Measurements from ENCODE around the gene CAPZA2. TPM values are rescaled to one million over a fixed set of nuclear protein-coding genes. Genes with fewer than 3 reads are reported as not detected.
"Not testable (repeated sequence)": the region's sequence is repeated elsewhere in the genome, so short reads cannot be mapped to it uniquely, and the experiment has no call there.

CAPZA2 gene
- total RNA-seq, 2 experiments from 2014 or later: 152 to 155 TPM

- Mint-ChIP-seq H3K4me3 (no peak overlapping the region), H3K9me3 (no peaks in the 10 kb centered on the region), H3K27me3 (peaks cover 14% of the 10 kb centered on the region), H3K4me1 (peaks cover 8% of the 10 kb centered on the region), H3K27ac (no peak overlapping the region), H3K36me3 (ENCODE audit: low read depth) (no peaks in the 10 kb centered on the region)
- no peak for DNase-seq
- ChIA-PET POLR2A (no interaction called here), CTCF (interaction anchor here (0.7 kb wide), 1 partner anchor 1139 kb away, joined by 3 read pairs; no protein-coding TSS in a partner anchor)
Observed at GRCh38 chr7:116934580-116934979, 72.2 kb downstream of the CAPZA2 start.

GRCh38 chr7:116936844-116937243 lies 74.5 kb downstream of the CAPZA2 start:
- H3K36me3 Mint-ChIP-seq (ENCODE audit: low read depth); H3K4me3 Mint-ChIP-seq; H3K9me3 Mint-ChIP-seq; CTCF ChIA-PET; POLR2A ChIA-PET; H3K4me1 Mint-ChIP-seq; H3K27ac Mint-ChIP-seq; DNase-seq: not testable (repeated sequence)
- H3K27me3 Mint-ChIP-seq: peaks cover 13% of the 10 kb centered on the region

- H3K4me1 Mint-ChIP-seq: peaks cover 5% of the 10 kb centered on the region
- H3K4me3 Mint-ChIP-seq: no peak overlapping the region
- CTCF ChIA-PET: no interaction called here
- no peaks in the 10 kb centered on the region for H3K9me3 Mint-ChIP-seq
- DNase-seq: no peak
- POLR2A ChIA-PET: no interaction called here
- H3K27me3 Mint-ChIP-seq: peaks cover 13% of the 10 kb centered on the region
- H3K27ac Mint-ChIP-seq: no peak overlapping the region
- H3K36me3 Mint-ChIP-seq (ENCODE audit: low read depth): no peaks in the 10 kb centered on the region
Observed at GRCh38 chr7:116938678-116939077, 76.3 kb downstream of the CAPZA2 start.

- no peak for DNase-seq
- Mint-ChIP-seq H3K9me3 (no peaks in the 10 kb centered on the region), H3K36me3 (ENCODE audit: low read depth) (no peaks in the 10 kb centered on the region), H3K27me3 (peaks cover 6% of the 10 kb centered on the region), H3K4me3 (no peak overlapping the region), H3K4me1 (peaks cover 5% of the 10 kb centered on the region), H3K27ac (no peak overlapping the region)
- POLR2A ChIA-PET: interaction anchor here (1.0 kb wide), 1 partner anchor 13 kb away, joined by 3 read pairs; the partner anchor contains the start of gene ST7
- CTCF ChIA-PET: interaction anchor here (0.9 to 1.6 kb wide), 3 partner anchors 9 to 187 kb away, joined by 3 to 4 read pairs (median 3); no protein-coding TSS in a partner anchor
Observed at GRCh38 chr7:116940689-116941370, 78.4 kb downstream of the CAPZA2 start.

GRCh38 chr7:116942504-116942903 lies 80.1 kb downstream of the CAPZA2 start:
- ChIA-PET CTCF (interaction anchor here (1.4 kb wide), 1 partner anchor 12 kb away, joined by 6 read pairs; no protein-coding TSS in a partner anchor), POLR2A (no interaction called here)
- peaks cover 5% of the 10 kb centered on the region for H3K4me1 Mint-ChIP-seq
- no peaks in the 10 kb centered on the region for H3K9me3 Mint-ChIP-seq
- no peak for DNase-seq
- H3K27ac Mint-ChIP-seq: no peak overlapping the region
- H3K4me3 Mint-ChIP-seq: no peak overlapping the region
- peaks cover 4% of the 10 kb centered on the region for H3K27me3 Mint-ChIP-seq
- no peaks in the 10 kb centered on the region for H3K36me3 Mint-ChIP-seq (ENCODE audit: low read depth)

GRCh38 chr7:116948934-116949333 lies 86.5 kb downstream of the CAPZA2 start:
- POLR2A ChIA-PET: no interaction called here
- Mint-ChIP-seq H3K27me3 (peaks cover 11% of the 10 kb centered on the region), H3K4me1 (peaks cover 11% of the 10 kb centered on the region), H3K4me3 (no peak overlapping the region), H3K36me3 (ENCODE audit: low read depth) (no peaks in the 10 kb centered on the region), H3K9me3 (no peaks in the 10 kb centered on the region), H3K27ac (no peak overlapping the region)
- no peak for DNase-seq
- CTCF ChIA-PET: no interaction called here

GRCh38 chr7:116949941-116950801 lies 87.8 kb downstream of the CAPZA2 start:
- Mint-ChIP-seq H3K27me3 (peaks cover 11% of the 10 kb centered on the region), H3K4me1 (peaks cover 21% of the 10 kb centered on the region), H3K27ac (no peak overlapping the region), H3K9me3 (no peaks in the 10 kb centered on the region), H3K4me3 (no peak overlapping the region), H3K36me3 (ENCODE audit: low read depth) (peaks cover 2% of the 10 kb centered on the region)
- ChIA-PET CTCF (no interaction called here), POLR2A (no interaction called here)
- no peak for DNase-seq

GRCh38 chr7:116950889-116951351 lies 88.5 kb downstream of the CAPZA2 start:
- Mint-ChIP-seq H3K4me1 (peaks cover 27% of the 10 kb centered on the region), H3K27me3 (peaks cover 11% of the 10 kb centered on the region), H3K4me3 (no peak overlapping the region), H3K27ac (no peak overlapping the region), H3K9me3 (no peaks in the 10 kb centered on the region), H3K36me3 (ENCODE audit: low read depth) (peaks cover 2% of the 10 kb centered on the region)
- POLR2A ChIA-PET: no interaction called here
- CTCF ChIA-PET: no interaction called here
- DNase-seq: no peak

- ChIA-PET POLR2A (no interaction called here), CTCF (no interaction called here)
- Mint-ChIP-seq H3K27ac (no peak overlapping the region), H3K36me3 (ENCODE audit: low read depth) (peaks cover 2% of the 10 kb centered on the region), H3K27me3 (peaks cover 11% of the 10 kb centered on the region), H3K4me3 (no peak overlapping the region), H3K9me3 (no peaks in the 10 kb centered on the region), H3K4me1 (peaks cover 30% of the 10 kb centered on the region)
- no peak for DNase-seq
Observed at GRCh38 chr7:116951366-116952292, 89.2 kb downstream of the CAPZA2 start.

- peaks cover 30% of the 10 kb centered on the region for H3K4me1 Mint-ChIP-seq
- peaks cover 7% of the 10 kb centered on the region for H3K27me3 Mint-ChIP-seq
- H3K4me3 Mint-ChIP-seq: peak overlapping the region; percentile 76
- peaks cover 2% of the 10 kb centered on the region for H3K36me3 Mint-ChIP-seq (ENCODE audit: low read depth)
- peak overlapping the region; percentile 65 for H3K27ac Mint-ChIP-seq
- no peaks in the 10 kb centered on the region for H3K9me3 Mint-ChIP-seq
- CTCF ChIA-PET: interaction anchor here (1.3 to 1.4 kb wide), 2 partner anchors 23 to 32 kb away, joined by 4 to 5 read pairs; no protein-coding TSS in a partner anchor
- POLR2A ChIA-PET: interaction anchor here (0.6 to 2.7 kb wide), 8 partner anchors 9 to 1944 kb away, joined by 3 to 18 read pairs (median 3); partner anchors contain the start of gene CAPZA2
- no peak for DNase-seq
Observed at GRCh38 chr7:116952635-116953371, 90.4 kb downstream of the CAPZA2 start.

GRCh38 chr7:116953372-116953905 lies 91.1 kb downstream of the CAPZA2 start, which contains the start of gene ST7:
Gene ST7, plus strand, starts transcription at chr7:116953501. Its CDS starts 40 bp downstream, at chr7:116953541.
- H3K36me3 Mint-ChIP-seq (ENCODE audit: low read depth): peaks cover 2% of the 10 kb centered on the region
- CTCF ChIA-PET: interaction anchor here (1.1 to 1.4 kb wide), 3 partner anchors 17 to 31 kb away, joined by 3 to 5 read pairs (median 4); no protein-coding TSS in a partner anchor
- H3K27ac Mint-ChIP-seq: peak within 1 kb of the TSS; percentile 82
- peaks cover 30% of the 10 kb centered on the region for H3K4me1 Mint-ChIP-seq
- H3K4me3 Mint-ChIP-seq: peak within 1 kb of the TSS; percentile 90
- peak; percentile 66 for DNase-seq
- no peaks in the 10 kb centered on the region for H3K9me3 Mint-ChIP-seq
- H3K27me3 Mint-ChIP-seq: peaks cover 5% of the 10 kb centered on the region
- POLR2A ChIA-PET: interaction anchor here (0.6 to 2.7 kb wide), 10 partner anchors 9 to 1944 kb away, joined by 3 to 18 read pairs (median 3); partner anchors contain the start of gene CAPZA2
